Activated naive CD4-positive, alpha-beta T cell treated with anti-CD3 and anti-CD28 coated beads, Interleukin-2, amount 50 U/mL, for 24 hours (primary cell): ENCODE data around the gene AGAP2.
A peak's percentile ranks its signal among the peaks of the same experiment; 100 is the strongest.

Source experiments
- H3K27ac Mint-ChIP-seq: one replicate; pipeline ENCODE4 v1.8.0; 2021; ENCODE audit warnings: mild to moderate bottlenecking, mixed read lengths
- H3K27me3 Mint-ChIP-seq: one replicate; pipeline ENCODE4 v1.8.0; 2021; ENCODE audit warnings: mixed read lengths
- H3K36me3 Mint-ChIP-seq: one replicate; pipeline ENCODE4 v1.8.0; 2021; ENCODE audit warnings: mixed read lengths
- H3K4me1 Mint-ChIP-seq: one replicate; pipeline ENCODE4 v1.8.0; 2021; ENCODE audit warnings: mixed read lengths
- H3K4me3 Mint-ChIP-seq: one replicate; pipeline ENCODE4 v1.8.0; 2021; ENCODE audit warnings: mild to moderate bottlenecking, mixed read lengths
- H3K9me3 Mint-ChIP-seq: one replicate; pipeline ENCODE4 v1.8.0; 2021; ENCODE audit warnings: mixed read lengths

Gene AGAP2

DNA sequence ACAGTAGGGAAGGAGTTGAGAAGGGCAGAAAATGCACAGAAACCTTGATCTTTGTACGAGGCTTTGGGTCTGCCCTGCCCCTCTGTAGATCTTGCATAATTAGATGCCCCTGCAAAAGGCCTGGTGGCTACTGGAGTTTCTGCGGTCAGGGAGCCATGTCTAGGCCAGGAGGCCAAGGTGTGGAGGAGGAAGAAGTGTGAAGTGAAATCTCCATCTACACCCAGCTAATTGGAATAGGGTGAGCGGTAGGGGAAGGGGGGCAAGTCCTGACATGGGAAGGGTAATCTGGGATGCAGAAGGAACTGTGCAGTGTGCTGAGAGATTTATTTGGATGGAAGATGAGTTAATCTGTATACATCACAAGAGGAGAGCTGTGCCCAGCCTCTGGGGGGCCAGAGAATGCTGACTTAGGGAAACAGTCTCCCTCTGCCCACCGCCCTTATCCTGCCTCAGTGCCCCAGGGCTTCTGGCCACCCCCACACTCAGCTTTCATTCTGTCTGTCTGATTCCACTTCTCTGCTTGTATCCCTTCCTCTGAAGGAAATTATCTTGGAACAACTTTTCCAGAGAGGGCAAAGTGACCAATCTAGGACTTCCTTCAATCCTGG lies 23.0 kb upstream of the AGAP2 start:
- H3K9me3 Mint-ChIP-seq: no peaks in the 10 kb centered on the region
- H3K27me3 Mint-ChIP-seq: peaks cover 10% of the 10 kb centered on the region
- H3K4me3 Mint-ChIP-seq: no peak overlapping the region
- peaks cover 13% of the 10 kb centered on the region for H3K36me3 Mint-ChIP-seq
- H3K4me1 Mint-ChIP-seq: peaks cover 50% of the 10 kb centered on the region
- H3K27ac Mint-ChIP-seq: no peak overlapping the region

- no peak overlapping the region for H3K4me3 Mint-ChIP-seq
- peaks cover 13% of the 10 kb centered on the region for H3K36me3 Mint-ChIP-seq
- H3K27me3 Mint-ChIP-seq: peaks cover 7% of the 10 kb centered on the region
- H3K4me1 Mint-ChIP-seq: peaks cover 49% of the 10 kb centered on the region
- H3K27ac Mint-ChIP-seq: no peak overlapping the region
- H3K9me3 Mint-ChIP-seq: no peaks in the 10 kb centered on the region
These were observed 21.9 kb upstream of the AGAP2 start for GRCh38 chr12:57760347-57760982.

- Mint-ChIP-seq H3K27ac (no peak overlapping the region), H3K4me3 (no peak overlapping the region), H3K9me3 (no peaks in the 10 kb centered on the region), H3K36me3 (peaks cover 13% of the 10 kb centered on the region), H3K27me3 (peaks cover 5% of the 10 kb centered on the region), H3K4me1 (peaks cover 48% of the 10 kb centered on the region)
These were observed 20.9 kb upstream of the AGAP2 start for GRCh38 chr12:57759360-57759980.

- Mint-ChIP-seq H3K9me3 (no peaks in the 10 kb centered on the region), H3K4me1 (peaks cover 48% of the 10 kb centered on the region), H3K27me3 (peaks cover 2% of the 10 kb centered on the region), H3K4me3 (no peak overlapping the region), H3K27ac (no peak overlapping the region), H3K36me3 (peaks cover 10% of the 10 kb centered on the region)
These were observed 20.2 kb upstream of the AGAP2 start for GRCh38 chr12:57758552-57759359.

GRCh38 chr12:57757771-57758170 lies 19.2 kb upstream of the AGAP2 start:
- no peak overlapping the region for H3K4me3 Mint-ChIP-seq
- H3K4me1 Mint-ChIP-seq: peaks cover 53% of the 10 kb centered on the region
- no peak overlapping the region for H3K27ac Mint-ChIP-seq
- H3K27me3 Mint-ChIP-seq: no peaks in the 10 kb centered on the region
- no peaks in the 10 kb centered on the region for H3K9me3 Mint-ChIP-seq
- H3K36me3 Mint-ChIP-seq: peaks cover 6% of the 10 kb centered on the region

DNA sequence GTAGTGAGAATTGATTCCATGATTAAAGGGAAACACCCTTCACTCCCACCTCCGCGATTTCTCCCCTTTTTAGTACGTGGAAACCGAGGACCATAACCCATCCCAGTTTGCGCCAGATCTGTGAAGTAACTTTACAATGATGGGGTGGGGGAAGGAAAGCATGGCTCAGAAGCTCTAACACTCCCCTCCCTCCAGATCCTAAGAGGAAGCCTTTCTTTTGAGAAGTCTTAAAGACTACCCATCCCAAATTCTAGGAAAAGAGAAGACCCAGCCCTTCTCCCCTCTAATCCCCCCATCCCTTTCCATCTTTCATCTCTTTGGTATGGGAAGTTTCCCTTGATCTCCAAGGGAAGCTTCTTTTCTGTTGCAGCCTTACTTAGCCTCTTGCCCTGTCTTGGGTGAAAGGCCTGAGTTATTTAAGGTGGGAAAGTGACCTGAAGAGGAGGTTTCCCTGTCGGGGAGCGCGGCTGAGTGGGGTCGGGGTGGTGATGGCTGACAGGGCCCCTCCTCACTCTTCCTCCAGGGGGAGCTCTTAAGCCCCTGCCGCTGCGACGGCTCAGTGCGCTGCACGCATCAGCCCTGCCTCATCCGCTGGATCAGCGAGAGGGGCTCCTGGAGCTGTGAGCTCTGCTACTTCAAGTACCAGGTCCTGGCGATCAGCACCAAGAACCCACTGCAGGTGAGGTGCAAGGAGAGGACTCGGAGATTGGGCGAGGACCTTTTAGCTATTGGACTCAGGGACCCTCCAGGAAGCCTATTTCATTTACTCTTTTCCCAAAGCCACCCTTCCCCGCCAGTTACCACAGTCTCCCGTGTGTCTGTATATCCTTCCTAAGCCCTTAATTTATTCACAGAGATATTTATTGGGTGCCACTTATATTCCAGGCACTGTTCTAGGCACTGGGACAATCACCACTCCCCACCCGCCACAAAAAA lies 18.1 kb upstream of the AGAP2 start:
- Mint-ChIP-seq H3K4me1 (peaks cover 62% of the 10 kb centered on the region), H3K4me3 (peak overlapping the region; percentile 84), H3K27me3 (no peaks in the 10 kb centered on the region), H3K9me3 (no peaks in the 10 kb centered on the region), H3K36me3 (peaks cover 8% of the 10 kb centered on the region), H3K27ac (peak overlapping the region; percentile 14)

DNA sequence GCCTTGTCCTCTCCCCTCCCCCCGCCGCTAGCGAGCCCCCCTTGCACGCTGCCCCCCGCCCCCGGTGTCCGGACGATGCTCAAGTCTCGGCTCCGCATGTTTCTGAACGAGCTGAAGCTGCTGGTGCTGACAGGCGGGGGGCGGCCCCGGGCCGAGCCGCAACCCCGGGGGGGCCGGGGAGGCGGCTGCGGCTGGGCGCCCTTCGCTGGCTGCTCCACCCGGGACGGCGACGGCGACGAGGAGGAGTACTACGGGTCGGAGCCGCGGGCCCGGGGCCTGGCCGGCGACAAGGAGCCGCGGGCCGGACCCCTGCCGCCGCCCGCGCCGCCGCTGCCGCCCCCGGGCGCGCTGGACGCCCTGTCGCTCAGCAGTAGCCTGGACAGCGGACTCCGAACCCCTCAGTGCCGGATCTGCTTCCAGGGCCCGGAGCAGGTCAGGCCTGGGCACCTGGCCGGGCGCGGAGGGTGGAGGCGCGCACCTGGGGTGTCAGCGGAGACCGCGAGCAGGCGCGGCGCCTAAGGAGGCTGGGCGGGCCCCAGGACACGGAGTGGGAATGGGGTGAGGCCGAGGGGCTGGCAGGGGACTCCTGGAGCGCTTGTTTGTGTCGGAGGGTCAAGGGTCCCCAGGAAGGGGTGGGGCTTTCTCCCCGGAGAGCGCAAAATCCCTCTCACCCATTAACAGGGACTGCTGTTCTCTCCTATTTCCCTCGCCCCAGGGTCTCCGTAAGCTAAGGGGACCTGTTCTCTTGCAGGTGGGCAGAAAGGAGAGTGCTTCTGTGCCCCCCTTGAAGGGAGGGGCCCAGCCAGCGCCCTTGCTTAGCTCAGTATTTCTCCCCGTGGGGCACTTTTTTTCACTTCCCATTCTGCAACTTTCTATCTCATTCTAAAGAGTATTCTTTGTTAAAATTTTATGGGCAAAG lies 17.2 kb upstream of the AGAP2 start:
- Mint-ChIP-seq H3K4me1 (peaks cover 65% of the 10 kb centered on the region), H3K36me3 (peaks cover 14% of the 10 kb centered on the region), H3K27me3 (no peaks in the 10 kb centered on the region), H3K27ac (peak overlapping the region; percentile 14), H3K4me3 (peak overlapping the region; percentile 84), H3K9me3 (no peaks in the 10 kb centered on the region)

GRCh38 chr12:57755194-57755453 lies 16.6 kb upstream of the AGAP2 start:
- H3K36me3 Mint-ChIP-seq: peaks cover 19% of the 10 kb centered on the region
- no peaks in the 10 kb centered on the region for H3K9me3 Mint-ChIP-seq
- peaks cover 70% of the 10 kb centered on the region for H3K4me1 Mint-ChIP-seq
- no peak overlapping the region for H3K4me3 Mint-ChIP-seq
- no peak overlapping the region for H3K27ac Mint-ChIP-seq
- H3K27me3 Mint-ChIP-seq: no peaks in the 10 kb centered on the region

DNA sequence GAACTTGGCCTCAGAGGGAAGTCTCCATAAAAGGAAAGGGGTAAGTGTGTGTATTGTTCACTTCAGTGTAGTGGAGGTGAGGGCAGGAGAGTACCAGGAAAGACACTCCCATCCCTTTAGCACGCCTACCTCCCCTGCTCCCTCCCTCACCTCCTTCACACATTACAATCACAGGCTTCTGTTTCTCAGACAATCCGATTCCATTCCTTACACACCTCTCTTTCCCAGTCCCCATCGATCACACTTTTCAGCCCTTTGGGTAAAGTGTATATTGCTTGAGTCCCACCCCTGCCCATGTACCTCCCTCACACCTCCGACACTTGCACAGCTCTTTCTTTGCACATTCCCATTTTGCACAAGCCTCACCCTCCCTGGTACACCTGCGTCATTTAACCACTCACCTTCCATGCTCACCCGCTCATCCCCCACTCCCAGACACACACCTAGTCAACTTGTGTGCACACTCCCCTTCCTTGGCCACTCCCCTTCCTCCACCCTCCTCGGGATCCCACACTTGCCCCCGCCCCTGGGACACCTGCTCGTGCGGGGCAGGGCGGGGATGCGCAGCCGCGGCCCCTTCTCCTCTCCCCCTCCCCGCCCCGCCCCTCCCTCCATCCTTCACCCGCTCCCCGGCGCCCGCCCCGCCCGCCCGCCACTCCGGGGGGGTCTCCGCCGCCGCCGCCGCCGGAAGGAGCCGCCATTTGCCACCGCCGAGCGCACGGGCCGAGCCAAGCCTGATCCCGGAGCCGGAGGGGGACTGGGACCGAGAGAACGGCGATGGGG lies 16.1 kb upstream of the AGAP2 start, which contains the start of gene MARCHF9:
Gene MARCHF9 (plus strand): TSS at position 693 of the 783 bp plus-strand sequence. CDS start 426 bp downstream, outside the sequence.
- no peaks in the 10 kb centered on the region for H3K27me3 Mint-ChIP-seq
- peak within 1 kb of the TSS; percentile 90 for H3K4me3 Mint-ChIP-seq
- H3K9me3 Mint-ChIP-seq: no peaks in the 10 kb centered on the region
- peaks cover 66% of the 10 kb centered on the region for H3K4me1 Mint-ChIP-seq
- peaks cover 19% of the 10 kb centered on the region for H3K36me3 Mint-ChIP-seq
- peak within 1 kb of the TSS; percentile 84 for H3K27ac Mint-ChIP-seq

- peaks cover 18% of the 10 kb centered on the region for H3K36me3 Mint-ChIP-seq
- H3K27ac Mint-ChIP-seq: peak overlapping the region; percentile 84
- peaks cover 61% of the 10 kb centered on the region for H3K4me1 Mint-ChIP-seq
- H3K9me3 Mint-ChIP-seq: no peaks in the 10 kb centered on the region
- H3K4me3 Mint-ChIP-seq: peak overlapping the region; percentile 90
- H3K27me3 Mint-ChIP-seq: no peaks in the 10 kb centered on the region
These were observed 15.3 kb upstream of the AGAP2 start for GRCh38 chr12:57753756-57754337.

GRCh38 chr12:57752668-57753000 lies 14.1 kb upstream of the AGAP2 start:
- peaks cover 56% of the 10 kb centered on the region for H3K4me1 Mint-ChIP-seq

GRCh38 chr12:57751788-57752667 lies 13.5 kb upstream of the AGAP2 start, which contains the start of gene CDK4:
Gene CDK4 (minus strand): TSS chr12:57752310. CDS start chr12:57751717, 593 bp downstream.
- Mint-ChIP-seq H3K27ac (peak within 1 kb of the TSS; percentile 94), H3K36me3 (peaks cover 18% of the 10 kb centered on the region), H3K4me3 (peak within 1 kb of the TSS; percentile 95), H3K9me3 (no peaks in the 10 kb centered on the region), H3K27me3 (no peaks in the 10 kb centered on the region), H3K4me1 (peaks cover 59% of the 10 kb centered on the region)

More at GRCh38 chr12:57752668-57753000, 14.1 kb upstream of the AGAP2 start:
- Mint-ChIP-seq H3K36me3 (peaks cover 13% of the 10 kb centered on the region), H3K9me3 (no peaks in the 10 kb centered on the region), H3K4me3 (peak overlapping the region; percentile 95), H3K27ac (peak overlapping the region; percentile 94), H3K27me3 (no peaks in the 10 kb centered on the region)
